ENCODE results near the gene ERN1.

Gene ERN1

GRCh38 chr17:64110379-64111152 is 19.4 kb downstream of the ERN1 start:
- DNase-seq (ENCODE audit: low spot score): no peak

GRCh38 chr17:64109400-64109799 is 20.5 kb downstream of the ERN1 start:
- no peak for DNase-seq (ENCODE audit: low spot score)

GRCh38 chr17:64107500-64108236 is 22.3 kb downstream of the ERN1 start:
- no peak for DNase-seq (ENCODE audit: low spot score)

GRCh38 chr17:64106918-64107317 is 23.0 kb downstream of the ERN1 start:
- peak; percentile 42 for DNase-seq (ENCODE audit: low spot score)

- DNase-seq (ENCODE audit: low spot score): no peak
Measured at GRCh38 chr17:64103391-64104364, 26.3 kb downstream of the ERN1 start.

- DNase-seq (ENCODE audit: low spot score): no peak
Measured at GRCh38 chr17:64102627-64103390, 27.1 kb downstream of the ERN1 start.

GRCh38 chr17:64099543-64099942 is 30.4 kb downstream of the ERN1 start:
- DNase-seq (ENCODE audit: low spot score): no peak

- no peak for DNase-seq (ENCODE audit: low spot score)
Measured at GRCh38 chr17:64097196-64097936, 32.6 kb downstream of the ERN1 start.

- DNase-seq (ENCODE audit: low spot score): no peak
Measured at GRCh38 chr17:64096037-64096436, 33.9 kb downstream of the ERN1 start.

- no peak for DNase-seq (ENCODE audit: low spot score)
Measured at GRCh38 chr17:64095144-64095882, 34.6 kb downstream of the ERN1 start.

GRCh38 chr17:64094412-64094811 is 35.5 kb downstream of the ERN1 start:
- no peak for DNase-seq (ENCODE audit: low spot score)

- DNase-seq (ENCODE audit: low spot score): no peak
Measured at GRCh38 chr17:64092952-64093451, 36.9 kb downstream of the ERN1 start.

- DNase-seq (ENCODE audit: low spot score): no peak
Measured at GRCh38 chr17:64092113-64092512, 37.8 kb downstream of the ERN1 start.

GRCh38 chr17:64091571-64091970 is 38.4 kb downstream of the ERN1 start:
- no peak for DNase-seq (ENCODE audit: low spot score)

GRCh38 chr17:64091116-64091515 is 38.8 kb downstream of the ERN1 start:
- DNase-seq (ENCODE audit: low spot score): no peak

GRCh38 chr17:64090144-64090543 is 39.8 kb downstream of the ERN1 start:
- no peak for DNase-seq (ENCODE audit: low spot score)

- no peak for DNase-seq (ENCODE audit: low spot score)
Measured at GRCh38 chr17:64087252-64088005, 42.5 kb downstream of the ERN1 start.

- DNase-seq (ENCODE audit: low spot score): no peak
Measured at GRCh38 chr17:64085650-64086005, 44.3 kb downstream of the ERN1 start.

GRCh38 chr17:64084940-64085649 is 44.8 kb downstream of the ERN1 start:
- no peak for DNase-seq (ENCODE audit: low spot score)
